Thyroid gland (tissue), 4 donors: ENCODE data around the gene TOX4. TPM values are rescaled to one million over a fixed set of nuclear protein-coding genes. Genes with fewer than 3 reads are reported as not detected.

Experiments used
- DNase-seq, 2 donors: peaks; one replicate each; pipeline ENCODE4 v3.0.0-alpha.2; 2019
- H3K27ac ChIP-seq, 3 donors: fragments of 200-600 bp; sonication (generic); 1 replicate in 2 of 3; 2 replicates in 1 of 3; pipeline ENCODE4 v1.5.1; 2016 to 2019; ENCODE audit warnings: mild to moderate bottlenecking in 1 of 3, moderate library complexity in 1 of 3
- H3K27me3 ChIP-seq: fragments of 200-600 bp; sonication (generic); one replicate; pipeline ENCODE4 v1.5.1; 2019
- H3K36me3 ChIP-seq, 2 donors: fragments of 200-600 bp; sonication (generic); one replicate each; pipeline ENCODE4 v1.5.1; 2016 to 2019
- H3K4me1 ChIP-seq, 2 donors: fragments of 200-600 bp; sonication (generic); one replicate each; pipeline ENCODE4 v1.5.1; 2017 to 2019
- H3K4me3 ChIP-seq, 3 donors: fragments of 200-600 bp; sonication (generic); replicated peaks in 1 of 3; 1 replicate in 2 of 3; 2 replicates in 1 of 3; pipeline ENCODE4 v1.5.1; 2016; ENCODE audit warnings: mild to moderate bottlenecking in 1 of 3
- H3K9me3 ChIP-seq: fragments of 200-600 bp; sonication (generic); one replicate; pipeline ENCODE4 v1.5.1; 2017
- POLR2A ChIP-seq, 2 donors: fragments of 450-650 bp; IDR thresholded peaks; one replicate each; pipeline ENCODE4 v1.6.1; 2017; ENCODE audit warnings: antibody characterized with exemption in 2 of 2, mild to moderate bottlenecking in 2 of 2, moderate library complexity in 1 of 2
- WGBS, 2 donors: methylation state at CpG; one replicate each; pipeline ENCODE4 v1.1.5; 2017; 5-methylcytosine and 5-hydroxymethylcytosine counted together
- intact Hi-C: fragments of 100-400 bp; cut with DNase I; formaldehyde crosslinking; loops from one replicate; pipeline ENCODE4 v1.15.1; 2023
- total RNA-seq, 4 donors: library from RNA; depleted of rRNA; stranded (reverse); fragments of >200 nt; gene quantifications; one replicate each; pipeline ENCODE4 v1.2.3, GENCODE V29; 2016
- TF ChIP-seq, protein P1 (sequence below), 6 experiments: fragments of 200-600 bp in 3 of 6; fragments of 450-650 bp in 3 of 6; sonication (generic) in 3 of 6; IDR thresholded peaks; one replicate each; pipeline ENCODE4 v1.5.1; 2016 to 2019; ENCODE audit warnings: antibody characterized with exemption in 6 of 6, mild to moderate bottlenecking in 2 of 6, inconsistent platforms in 1 of 6, moderate library complexity in 1 of 6

Gene TOX4
- total RNA-seq, 4 donors from 2014 or later: 41.5 to 68.2 (median 52.7) TPM

DNA sequence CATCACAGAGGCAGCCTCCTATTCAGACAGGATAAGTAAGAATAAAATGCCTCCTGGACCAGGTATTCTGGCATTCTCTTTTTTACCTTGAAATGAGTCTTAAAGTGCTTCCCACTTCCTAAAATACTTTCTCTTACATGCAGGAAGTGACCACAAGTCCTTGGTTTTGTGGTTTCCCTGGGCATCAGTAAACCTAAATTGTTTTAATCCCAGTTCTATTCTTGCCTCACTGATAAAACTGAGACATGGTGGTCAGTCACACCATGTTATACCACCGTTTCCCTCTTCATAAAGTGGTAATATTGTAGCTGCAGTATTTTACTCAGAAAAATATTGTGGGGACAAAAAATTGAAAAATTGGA is 50.3 kb downstream of the TOX4 start:
- peaks cover 11 to 15% of the 10 kb centered on the region in 2 donors for H3K4me1 ChIP-seq
- peak overlapping the region in 1 of 3 donors; percentile 78 for H3K4me3 ChIP-seq
- WGBS, 2 donors: 58 to 62% methylated on average over 1 of the region's 1 CpG
- no peaks in the 10 kb centered on the region for H3K27me3 ChIP-seq
- no peaks in the 10 kb centered on the region for H3K36me3 ChIP-seq
- no peak for TF ChIP-seq POLR2A (IDR thresholded peaks at IDR 0.05)
- TF ChIP-seq, protein P1, sequence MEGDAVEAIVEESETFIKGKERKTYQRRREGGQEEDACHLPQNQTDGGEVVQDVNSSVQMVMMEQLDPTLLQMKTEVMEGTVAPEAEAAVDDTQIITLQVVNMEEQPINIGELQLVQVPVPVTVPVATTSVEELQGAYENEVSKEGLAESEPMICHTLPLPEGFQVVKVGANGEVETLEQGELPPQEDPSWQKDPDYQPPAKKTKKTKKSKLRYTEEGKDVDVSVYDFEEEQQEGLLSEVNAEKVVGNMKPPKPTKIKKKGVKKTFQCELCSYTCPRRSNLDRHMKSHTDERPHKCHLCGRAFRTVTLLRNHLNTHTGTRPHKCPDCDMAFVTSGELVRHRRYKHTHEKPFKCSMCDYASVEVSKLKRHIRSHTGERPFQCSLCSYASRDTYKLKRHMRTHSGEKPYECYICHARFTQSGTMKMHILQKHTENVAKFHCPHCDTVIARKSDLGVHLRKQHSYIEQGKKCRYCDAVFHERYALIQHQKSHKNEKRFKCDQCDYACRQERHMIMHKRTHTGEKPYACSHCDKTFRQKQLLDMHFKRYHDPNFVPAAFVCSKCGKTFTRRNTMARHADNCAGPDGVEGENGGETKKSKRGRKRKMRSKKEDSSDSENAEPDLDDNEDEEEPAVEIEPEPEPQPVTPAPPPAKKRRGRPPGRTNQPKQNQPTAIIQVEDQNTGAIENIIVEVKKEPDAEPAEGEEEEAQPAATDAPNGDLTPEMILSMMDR (IDR thresholded peaks at IDR 0.05): no peak
- H3K27ac ChIP-seq: peak overlapping the region in 1 of 3 donors; percentile 74
- DNase-seq: no peak
- no peaks in the 10 kb centered on the region for H3K9me3 ChIP-seq
- intact Hi-C loops: no loop called here

DNA sequence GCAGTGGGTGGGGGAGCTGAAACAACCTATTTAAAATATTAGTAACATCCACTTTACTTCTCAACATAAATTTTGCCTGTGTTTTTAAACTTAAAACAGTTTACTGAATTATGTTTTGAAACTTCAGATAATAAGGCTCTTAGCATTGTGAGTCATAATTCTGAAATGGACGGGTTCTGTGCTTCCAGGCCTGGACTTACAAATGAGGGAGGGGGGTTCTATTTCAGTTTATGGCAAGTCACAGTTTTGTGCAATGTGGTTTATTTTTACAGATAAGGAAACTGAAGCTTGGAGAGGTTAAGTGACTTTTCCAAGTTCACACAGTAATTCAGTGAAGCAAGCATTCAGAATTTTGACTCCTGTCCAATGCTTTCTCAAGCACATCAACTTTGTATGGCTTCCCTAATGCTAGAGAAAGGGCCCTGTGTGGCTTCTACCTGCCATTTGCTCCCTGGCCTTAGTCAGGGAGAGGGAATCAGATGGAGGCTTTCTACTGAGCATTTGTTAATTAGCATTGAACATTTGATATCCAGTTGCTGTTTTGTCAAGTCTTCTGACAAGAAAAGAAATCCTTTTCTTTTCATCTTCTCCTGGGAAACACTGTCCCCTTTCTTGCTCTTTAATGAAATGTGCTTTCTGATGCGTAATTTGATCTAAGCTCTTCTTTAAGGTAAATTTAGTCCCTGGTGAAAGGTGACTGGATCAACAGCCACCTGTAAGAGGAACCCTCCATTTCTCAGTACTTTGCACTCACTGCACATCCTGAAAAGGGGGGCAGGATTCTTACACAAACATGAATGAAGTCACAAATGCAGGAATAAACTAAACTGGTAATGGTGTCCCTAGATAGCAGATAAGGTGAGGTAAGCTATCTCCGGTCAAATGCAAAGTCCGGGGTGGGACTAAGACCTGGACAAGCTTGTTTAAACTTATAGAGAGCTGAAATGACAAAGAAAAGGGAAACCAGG is 51.7 kb downstream of the TOX4 start:
- H3K9me3 ChIP-seq: no peaks in the 10 kb centered on the region
- 77 to 78% methylated on average over 4 of the region's 4 CpGs for WGBS, 2 donors
- no peak overlapping the region for H3K4me3 ChIP-seq
- no peak overlapping the region for H3K27ac ChIP-seq
- intact Hi-C loops: no loop called here
- H3K36me3 ChIP-seq: no peaks in the 10 kb centered on the region
- no peak for TF ChIP-seq POLR2A (IDR thresholded peaks at IDR 0.05)
- TF ChIP-seq, protein P1 (IDR thresholded peaks at IDR 0.05): no peak
- DNase-seq: no peak
- no peaks in the 10 kb centered on the region for H3K27me3 ChIP-seq
- H3K4me1 ChIP-seq: peaks cover 11 to 14% of the 10 kb centered on the region in 2 donors

DNA sequence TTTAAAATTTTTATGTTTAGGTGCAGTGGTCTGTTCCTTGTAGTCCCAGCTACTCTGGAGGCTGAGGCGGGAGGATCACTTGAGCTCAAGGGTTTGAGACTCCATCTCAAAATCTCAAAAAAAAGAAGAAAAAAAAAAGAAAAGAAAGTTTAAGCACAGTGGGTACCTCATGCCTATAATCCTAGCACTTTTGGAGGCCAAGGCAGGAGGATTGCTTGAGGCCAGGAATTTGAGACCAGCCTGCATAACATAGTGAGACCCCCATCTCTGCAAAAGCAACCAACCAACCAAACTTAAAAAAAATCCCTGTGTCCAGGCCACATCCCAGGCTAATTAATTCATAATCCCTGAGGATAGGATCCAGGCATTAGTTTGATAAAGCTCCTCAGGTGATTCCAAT is 52.5 kb downstream of the TOX4 start:
- Histone ChIP-seq H3K27ac (no peak overlapping the region), H3K9me3 (no peaks in the 10 kb centered on the region), H3K27me3 (no peaks in the 10 kb centered on the region), H3K4me1 (peaks cover 11 to 14% of the 10 kb centered on the region in 2 donors), H3K36me3 (no peaks in the 10 kb centered on the region), H3K4me3 (no peak overlapping the region)
- WGBS, 2 donors: 96 to 100% methylated on average over 1 of the region's 1 CpG
- intact Hi-C loops: no loop called here
- DNase-seq: no peak
- TF ChIP-seq, protein P1 (IDR thresholded peaks at IDR 0.05): no peak
- TF ChIP-seq POLR2A (IDR thresholded peaks at IDR 0.05): no peak

DNA sequence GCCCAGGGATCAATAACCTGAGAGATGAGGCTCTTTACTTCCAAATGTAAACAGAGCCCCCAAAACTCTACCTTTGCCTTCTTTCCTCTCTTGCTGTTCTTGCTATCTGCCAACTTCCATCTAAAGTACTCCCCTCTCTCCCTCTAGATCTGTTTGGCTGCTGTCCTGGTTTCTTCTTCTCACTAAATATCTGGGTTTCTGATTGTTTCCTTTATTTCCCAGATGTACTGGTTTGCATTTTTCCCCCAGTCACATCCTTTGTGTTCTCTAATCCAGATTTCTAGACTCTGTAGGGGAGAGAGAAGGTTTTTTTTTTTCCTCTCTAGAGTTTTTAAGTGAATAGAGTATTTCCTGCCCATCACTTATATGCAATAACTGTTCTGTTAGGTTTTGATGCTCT is 56.3 kb downstream of the TOX4 start:
- TF ChIP-seq POLR2A (IDR thresholded peaks at IDR 0.05): no peak
- TF ChIP-seq, protein P1 (IDR thresholded peaks at IDR 0.05): no peak
- H3K4me3 ChIP-seq: no peak overlapping the region
- H3K4me1 ChIP-seq: peaks cover 5 to 9% of the 10 kb centered on the region in 2 donors
- no peaks in the 10 kb centered on the region for H3K36me3 ChIP-seq
- no peaks in the 10 kb centered on the region for H3K9me3 ChIP-seq
- intact Hi-C loops: no loop called here
- no peaks in the 10 kb centered on the region for H3K27me3 ChIP-seq
- no peak for DNase-seq
- H3K27ac ChIP-seq: no peak overlapping the region

DNA sequence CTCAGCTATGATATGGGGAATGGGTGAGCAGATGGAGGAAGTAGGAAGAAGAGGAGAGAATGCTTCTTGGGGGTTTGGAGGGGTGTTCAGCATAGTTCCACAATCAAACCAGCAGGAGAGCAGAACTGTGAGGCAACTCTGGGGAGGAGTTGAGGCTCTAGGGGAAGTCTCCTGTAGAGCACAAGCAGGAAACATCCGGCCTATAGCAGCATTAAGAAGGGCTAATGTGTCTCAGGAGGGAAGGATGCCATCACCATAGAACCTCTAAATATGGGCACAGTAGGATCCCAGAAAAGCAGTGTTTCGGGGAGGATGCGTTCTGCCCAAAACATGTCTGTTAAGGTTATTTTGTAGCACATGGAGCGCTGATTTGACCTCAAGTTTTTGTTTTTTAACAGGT is 57.6 kb downstream of the TOX4 start:
- WGBS, 2 donors: 76 to 85% methylated on average over 4 of the region's 4 CpGs
- intact Hi-C loops: no loop called here
- H3K36me3 ChIP-seq: no peaks in the 10 kb centered on the region

More for the DNA sequence above, 57.6 kb downstream of the TOX4 start:
- Histone ChIP-seq H3K4me1 (peaks cover 5 to 9% of the 10 kb centered on the region in 2 donors), H3K27ac (no peak overlapping the region), H3K9me3 (no peaks in the 10 kb centered on the region), H3K4me3 (no peak overlapping the region), H3K27me3 (no peaks in the 10 kb centered on the region)
- DNase-seq: no peak
- TF ChIP-seq POLR2A (IDR thresholded peaks at IDR 0.05): no peak
